Colonic mucosa (tissue), 4 donors: ENCODE measurements around the gene CCNY. TPM values are rescaled to one million over a fixed set of nuclear protein-coding genes. Genes with fewer than 3 reads are reported as not detected.
"Not testable (repeated sequence)": the region's sequence is repeated elsewhere in the genome, so short reads cannot be mapped to it uniquely, and the experiment has no call there.

Experiments used
- DNase-seq: peaks from one replicate; pipeline ENCODE4 v3.0.0-alpha.2; 2020
- H3K27ac ChIP-seq: fragments of 200-600 bp; one replicate; pipeline ENCODE4 v1.8.0; 2021
- H3K27me3 ChIP-seq: fragments of 200-600 bp; one replicate; pipeline ENCODE4 v1.8.0; 2021
- H3K36me3 ChIP-seq: fragments of 200-600 bp; one replicate; pipeline ENCODE4 v1.8.0; 2021
- H3K4me1 ChIP-seq: fragments of 200-600 bp; one replicate; pipeline ENCODE4 v1.8.0; 2021; ENCODE audit warnings: mild to moderate bottlenecking
- H3K4me3 ChIP-seq: fragments of 200-600 bp; one replicate; pipeline ENCODE4 v1.8.0; 2021
- H3K9ac ChIP-seq, 2 donors: one replicate each; pipeline ENCODE4 v1.7.0; 2013; ENCODE audit warnings: control low read depth in 2 of 2, low read depth in 2 of 2, low read length in 2 of 2
- H3K9me3 ChIP-seq: fragments of 200-600 bp; one replicate; pipeline ENCODE4 v1.8.0; 2021
- CTCF ChIP-seq: fragments of 200-600 bp; IDR thresholded peaks from one replicate; pipeline ENCODE4 v1.8.0; 2022; ENCODE audit warnings: antibody characterized with exemption, mild to moderate bottlenecking
- intact Hi-C: fragments of 100-400 bp; cut with DNase I; formaldehyde crosslinking; loops from one replicate; pipeline ENCODE4 v1.14.1; 2022
- total RNA-seq, 2 donors: library from RNA; stranded (reverse); fragmentation: NEBNext Ultra II Directional in 1 of 2; extraction: Animal tissue kit (Norgen Biotek cat#: 25700) in 1 of 2; gene quantifications; one replicate each; pipeline ENCODE4 v1.2.1, GENCODE V29; 2021
- donor health status: healthy.
- donor health status: DM: no; HTN: no; CAD: no.
- donor health status: DM: no; HTN: no; CAD: no.

The CCNY gene
- total RNA-seq, 2 donors from 2014 or later = 43.5 to 68.6 TPM

GRCh38 chr10:35400595-35401268 lies 64.4 kb downstream of the CCNY start:
- H3K36me3 ChIP-seq = no peaks in the 10 kb centered on the region
- intact Hi-C loops = no loop called here
- no peaks in the 10 kb centered on the region for H3K9me3 ChIP-seq
- H3K27ac ChIP-seq = no peak overlapping the region
- H3K9ac ChIP-seq = no peak overlapping the region
- no peaks in the 10 kb centered on the region for H3K4me1 ChIP-seq
- DNase-seq = no peak
- H3K4me3 ChIP-seq = no peak overlapping the region
- H3K27me3 ChIP-seq = no peaks in the 10 kb centered on the region
- TF ChIP-seq CTCF = no peak

GRCh38 chr10:35403491-35403890 lies 67.2 kb downstream of the CCNY start:
- H3K27me3 ChIP-seq, H3K9ac ChIP-seq, H3K4me1 ChIP-seq, H3K9me3 ChIP-seq, H3K4me3 ChIP-seq, H3K36me3 ChIP-seq, H3K27ac ChIP-seq, intact Hi-C loops, DNase-seq: not testable (repeated sequence)

- DNase-seq, H3K9ac ChIP-seq, H3K36me3 ChIP-seq, H3K27ac ChIP-seq, H3K4me1 ChIP-seq, H3K4me3 ChIP-seq, H3K9me3 ChIP-seq, H3K27me3 ChIP-seq, intact Hi-C loops: not testable (repeated sequence)
Measured at GRCh38 chr10:35404077-35404476, 67.8 kb downstream of the CCNY start.

GRCh38 chr10:35406003-35406630 lies 69.8 kb downstream of the CCNY start:
- H3K9me3 ChIP-seq, H3K9ac ChIP-seq, H3K27ac ChIP-seq, H3K4me1 ChIP-seq, H3K36me3 ChIP-seq, intact Hi-C loops, DNase-seq, H3K27me3 ChIP-seq, H3K4me3 ChIP-seq: not testable (repeated sequence)

GRCh38 chr10:35407696-35408095 lies 71.4 kb downstream of the CCNY start:
- intact Hi-C loops, H3K9me3 ChIP-seq, H3K4me1 ChIP-seq, H3K27ac ChIP-seq, H3K9ac ChIP-seq, H3K4me3 ChIP-seq, H3K36me3 ChIP-seq, DNase-seq, H3K27me3 ChIP-seq: not testable (repeated sequence)

- no peak for DNase-seq
- Histone ChIP-seq H3K36me3 (no peaks in the 10 kb centered on the region), H3K9ac (no peak overlapping the region), H3K9me3 (no peaks in the 10 kb centered on the region), H3K4me1 (no peaks in the 10 kb centered on the region), H3K27me3 (no peaks in the 10 kb centered on the region), H3K4me3 (no peak overlapping the region), H3K27ac (no peak overlapping the region)
- intact Hi-C loops = no loop called here
- no peak for TF ChIP-seq CTCF
Measured at GRCh38 chr10:35409094-35409582, 72.8 kb downstream of the CCNY start.

- Histone ChIP-seq H3K4me3 (no peak overlapping the region), H3K36me3 (no peaks in the 10 kb centered on the region), H3K9ac (no peak overlapping the region), H3K27me3 (no peaks in the 10 kb centered on the region), H3K27ac (no peak overlapping the region), H3K9me3 (no peaks in the 10 kb centered on the region), H3K4me1 (no peaks in the 10 kb centered on the region)
- intact Hi-C loops = no loop called here
- no peak for TF ChIP-seq CTCF
- no peak for DNase-seq
Measured at GRCh38 chr10:35409808-35410207, 73.5 kb downstream of the CCNY start.
